GM12801 (cell line): ENCODE results near the gene DCAF6.

ENCODE experiments used
- CTCF ChIP-seq: IDR thresholded peaks from one replicate; pipeline ENCODE4 v1.5.1; 2011; ENCODE audit warnings: control low read depth; ENCODE audit not compliant: insufficient read length; ENCODE audit errors: extremely low read depth

Gene DCAF6

DNA sequence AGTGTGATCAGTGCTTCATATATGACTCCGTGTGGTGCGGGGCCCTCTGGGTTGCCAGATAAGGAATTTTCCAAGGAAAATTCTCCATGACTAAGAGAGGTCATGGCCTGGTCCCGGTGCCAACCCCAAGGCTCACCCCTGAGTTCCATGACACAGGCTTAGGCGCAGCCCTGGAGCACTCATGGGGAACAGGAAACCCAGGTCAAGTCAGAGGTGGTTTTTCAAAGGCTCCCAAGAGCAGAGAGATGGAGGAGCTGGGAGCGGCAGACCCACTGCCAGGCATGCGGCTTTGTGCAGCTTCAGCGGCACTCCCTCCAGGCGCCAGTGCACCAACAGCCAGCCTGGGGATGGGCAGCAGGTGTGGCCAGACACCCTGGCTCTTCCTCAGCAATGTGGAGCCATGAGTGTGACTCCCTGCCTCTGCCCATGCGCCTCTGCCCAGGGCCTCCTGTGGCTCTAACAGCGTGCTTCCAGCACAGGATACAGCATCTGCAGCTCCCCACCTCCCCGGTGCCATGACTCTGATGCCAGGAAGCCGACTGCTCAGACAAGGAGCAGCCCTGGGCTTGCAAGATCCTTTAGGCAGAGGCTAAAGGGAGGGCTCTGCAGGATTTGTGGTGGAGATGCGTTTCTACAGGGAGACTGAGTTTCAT, 153.0 kb downstream of the DCAF6 start:
- no peak for TF ChIP-seq CTCF

DNA sequence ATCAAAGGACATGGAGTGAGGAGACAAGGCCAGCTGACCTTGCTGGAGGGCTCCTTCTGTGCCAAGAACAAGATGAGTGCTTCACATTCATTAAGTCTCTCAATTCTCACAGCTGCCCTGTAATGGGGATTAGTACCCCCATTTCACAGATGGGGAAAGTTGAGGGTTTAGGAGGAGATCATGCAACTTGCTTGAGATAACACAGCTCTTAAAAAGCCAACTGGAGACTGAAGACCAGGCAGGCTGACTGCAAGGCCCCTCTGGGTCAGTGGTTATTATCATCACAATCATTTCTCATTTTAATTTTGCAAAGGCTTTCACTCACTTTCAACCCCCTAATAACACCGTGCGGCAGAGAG, 153.5 kb downstream of the DCAF6 start:
- TF ChIP-seq CTCF = no peak

- no peak for TF ChIP-seq CTCF
Measured at GRCh38 chr1:168090395-168090794, 153.9 kb downstream of the DCAF6 start.

DNA sequence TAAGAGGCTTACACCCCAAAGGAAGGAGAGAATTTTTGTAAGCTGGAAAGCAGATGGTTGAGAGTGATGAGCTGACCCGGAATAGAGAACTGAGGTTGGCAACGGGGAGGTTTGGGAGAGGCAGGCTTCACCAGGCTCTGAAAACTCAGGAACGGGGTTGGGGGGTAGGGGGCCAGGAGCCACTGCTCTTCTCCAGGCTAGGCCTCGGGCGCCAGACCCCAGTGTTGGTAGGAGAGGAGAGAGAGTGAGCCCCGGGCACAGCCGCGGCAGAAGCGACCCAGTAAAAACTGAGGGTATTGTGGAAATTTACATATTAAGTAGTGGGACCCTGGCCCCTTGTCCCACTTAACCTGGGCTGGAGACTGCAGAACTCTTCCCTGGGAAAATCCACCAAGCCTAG, 154.6 kb downstream of the DCAF6 start:
- no peak for TF ChIP-seq CTCF

- TF ChIP-seq CTCF = no peak
Measured at GRCh38 chr1:168091720-168092550, 155.5 kb downstream of the DCAF6 start.

DNA sequence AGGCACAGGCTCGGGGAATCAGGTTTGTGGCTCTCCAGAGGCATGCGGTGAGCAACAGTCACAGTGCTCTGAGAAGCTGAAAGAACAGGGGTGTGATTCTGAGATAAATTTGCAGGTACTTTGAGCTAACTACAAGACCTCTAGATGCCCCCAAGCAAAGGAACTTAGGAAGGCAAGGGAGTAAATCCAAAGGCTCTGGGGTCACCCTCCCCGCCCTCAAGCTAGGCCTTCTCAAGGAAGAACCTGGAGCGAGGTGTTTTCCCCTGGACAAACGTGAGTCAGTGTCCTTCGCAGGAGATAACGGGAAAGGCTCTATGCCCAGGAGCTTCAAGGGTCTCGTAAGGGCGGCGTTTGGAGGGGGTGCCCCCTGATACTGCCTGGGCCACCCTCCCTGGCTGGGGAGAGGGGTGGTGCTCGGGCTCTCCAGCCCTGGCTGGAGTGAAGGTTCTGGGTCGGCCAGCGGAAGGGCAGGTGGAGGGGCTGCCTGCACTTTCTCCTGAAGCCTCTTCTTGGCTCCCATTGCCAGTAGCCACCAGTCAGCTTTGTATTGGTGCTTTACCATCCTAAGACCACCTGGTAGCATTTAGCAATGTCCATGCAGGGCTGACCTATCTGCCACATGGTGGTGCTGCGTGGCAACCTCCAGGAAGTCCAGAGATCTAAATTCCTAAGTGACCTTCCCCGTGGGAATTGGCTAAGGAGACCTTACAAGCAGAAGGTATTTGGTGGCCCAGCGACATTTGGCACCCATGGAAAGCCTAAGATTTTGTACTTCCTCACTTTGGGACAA, 156.3 kb downstream of the DCAF6 start:
- TF ChIP-seq CTCF = no peak

DNA sequence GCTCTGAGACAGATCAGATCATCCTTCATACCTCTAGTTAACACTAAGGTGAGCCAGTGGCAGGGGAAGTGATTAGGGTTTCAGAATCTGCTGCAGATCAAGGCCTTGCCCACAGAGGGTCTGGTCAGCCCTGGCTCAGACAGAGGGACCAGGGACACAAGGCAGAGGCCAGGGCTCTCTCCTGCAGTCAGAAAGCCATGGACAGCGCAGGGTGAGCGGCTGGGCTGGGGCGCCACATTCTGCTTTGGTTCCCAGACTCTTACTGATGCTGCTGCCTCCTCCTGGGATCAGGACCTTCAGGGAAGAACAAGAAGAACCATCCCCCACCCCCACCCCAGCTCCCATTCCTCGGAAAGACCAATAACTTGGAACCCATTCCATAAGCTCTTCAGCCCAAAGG, 157.1 kb downstream of the DCAF6 start:
- TF ChIP-seq CTCF = no peak
